HG03575 (cell line): Measurements from ENCODE around the gene SIRPB2.

Experiments
- ATAC-seq: cut with Tn5 transposase; IDR thresholded peaks from one replicate; pipeline ENCODE4 v1.9.1; 2021; ENCODE audit not compliant: unreplicated experiment, insufficient number of reproducible peaks, low FRiP score; ENCODE audit errors: extremely low read depth

Gene SIRPB2

DNA sequence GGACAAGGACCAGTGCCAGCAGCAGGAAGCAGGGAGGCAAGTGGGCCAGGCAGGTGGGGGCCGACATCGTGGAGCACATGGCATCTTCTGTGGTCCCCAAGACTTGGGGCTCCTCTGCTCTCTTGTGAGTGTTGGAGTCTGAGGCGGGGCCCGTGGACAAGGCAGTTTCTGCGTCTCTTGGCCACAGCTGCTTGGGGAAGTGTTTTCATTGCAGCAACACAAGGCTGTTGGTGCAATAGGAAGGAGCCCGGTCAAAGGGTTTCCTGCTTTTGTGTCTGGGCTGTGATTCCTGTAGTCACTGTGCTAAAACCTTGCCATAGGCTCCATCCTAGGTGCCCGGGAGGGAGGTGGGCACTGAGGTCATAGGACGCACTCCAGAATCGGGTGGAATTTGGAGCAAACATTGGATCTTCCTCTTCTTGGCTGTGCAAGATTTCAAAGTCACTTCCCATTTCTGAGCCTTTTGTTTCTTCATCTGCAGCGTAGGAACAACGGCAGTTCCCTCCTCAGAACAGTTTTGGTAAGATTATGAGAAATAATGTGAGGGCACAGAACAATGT, at the start of gene SIRPB2:
TSS of gene SIRPB2 (minus strand) at position 140 of the 560 bp plus-strand sequence. CDS start at position 79, 61 bp downstream.
- ATAC-seq: no peak

DNA sequence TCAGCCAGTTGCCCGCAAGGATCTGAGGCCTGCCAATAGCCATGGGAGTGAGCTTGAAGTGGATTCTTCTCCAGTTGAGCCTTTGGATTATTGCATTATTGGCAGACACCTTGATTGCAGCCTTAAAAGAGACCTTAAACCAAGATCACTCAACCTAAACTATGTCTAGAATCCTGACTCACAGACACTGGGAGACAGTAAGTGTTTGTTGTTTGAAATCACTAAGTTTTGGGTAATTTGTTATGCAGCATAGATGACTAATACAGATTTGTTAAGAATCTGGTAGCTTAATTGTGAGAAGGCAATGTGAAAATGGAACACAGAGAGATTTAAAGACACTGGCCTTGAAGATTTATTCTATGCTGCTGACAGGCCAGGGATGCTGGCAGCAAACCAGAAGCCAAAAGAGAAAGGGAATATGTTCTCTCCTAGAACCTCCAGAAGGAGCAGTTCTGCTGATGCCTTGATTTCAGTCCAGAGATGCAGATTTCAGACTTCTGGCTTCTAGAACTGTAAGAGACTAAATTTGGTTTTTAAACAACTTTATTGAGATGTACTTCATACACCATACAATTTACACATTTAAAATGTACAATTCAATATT, 48.7 kb upstream of the SIRPB2 start:
- ATAC-seq: no peak

DNA sequence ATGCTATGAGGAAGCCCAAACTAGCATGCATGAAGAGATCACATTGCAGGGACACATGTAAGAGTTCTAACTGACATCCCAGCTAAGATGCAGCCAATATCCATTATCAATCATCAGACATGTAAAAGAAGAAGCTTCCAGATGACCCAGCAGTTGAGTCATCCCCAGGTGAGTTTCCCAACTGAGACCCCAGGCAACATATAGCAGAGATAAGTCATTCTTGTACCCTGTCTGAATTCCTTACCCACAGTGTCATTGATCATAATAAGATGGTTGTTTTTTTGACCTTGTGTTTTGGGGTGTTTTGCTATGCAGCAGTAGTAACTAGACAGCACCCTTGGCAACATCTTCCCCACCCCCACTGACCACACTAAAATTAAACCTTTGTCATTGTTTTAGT, 47.4 kb upstream of the SIRPB2 start:
- no peak for ATAC-seq

- ATAC-seq: no peak
Observed at GRCh38 chr20:1537731-1538058, 46.5 kb upstream of the SIRPB2 start.

DNA sequence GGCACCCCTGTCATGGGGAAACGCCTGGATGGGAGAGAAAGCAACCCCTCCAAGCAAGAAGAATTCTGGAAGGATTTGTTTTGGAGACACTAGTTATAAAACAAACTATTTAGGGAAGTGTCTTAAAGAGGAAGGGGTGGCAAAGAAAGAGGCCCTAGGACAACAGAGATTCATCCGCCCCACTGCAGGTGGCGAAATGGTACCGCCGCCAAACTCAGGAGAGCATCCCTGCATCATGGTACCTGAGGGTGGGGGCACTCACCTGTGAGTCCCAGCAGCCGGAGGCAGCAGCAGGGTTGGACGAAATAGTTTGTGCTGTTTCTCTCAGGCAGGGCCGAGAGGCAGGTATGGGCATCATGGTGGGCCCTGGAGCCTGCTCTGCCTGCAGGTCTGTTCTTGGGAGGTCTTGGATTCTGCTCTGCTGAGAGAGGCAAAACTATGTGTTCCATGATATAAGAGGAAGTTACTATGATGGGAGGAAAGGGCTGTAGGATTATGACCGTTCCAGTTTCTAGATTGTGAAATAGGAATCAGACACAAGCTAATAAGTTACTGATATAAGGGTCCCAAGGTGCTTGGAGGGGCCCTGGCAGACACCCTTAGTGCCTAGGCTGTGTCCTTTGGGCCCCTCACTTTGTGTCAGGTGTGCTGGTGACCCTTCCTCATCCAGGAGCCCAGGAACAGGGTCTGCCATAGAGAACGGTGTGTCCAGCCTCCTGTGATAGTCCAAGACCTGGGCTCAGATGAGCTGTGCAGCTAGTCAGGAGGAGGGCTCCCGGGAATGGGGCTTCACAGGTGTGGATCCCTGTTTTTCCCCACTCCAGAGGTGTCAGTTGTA, 45.9 kb upstream of the SIRPB2 start:
- no peak for ATAC-seq

DNA sequence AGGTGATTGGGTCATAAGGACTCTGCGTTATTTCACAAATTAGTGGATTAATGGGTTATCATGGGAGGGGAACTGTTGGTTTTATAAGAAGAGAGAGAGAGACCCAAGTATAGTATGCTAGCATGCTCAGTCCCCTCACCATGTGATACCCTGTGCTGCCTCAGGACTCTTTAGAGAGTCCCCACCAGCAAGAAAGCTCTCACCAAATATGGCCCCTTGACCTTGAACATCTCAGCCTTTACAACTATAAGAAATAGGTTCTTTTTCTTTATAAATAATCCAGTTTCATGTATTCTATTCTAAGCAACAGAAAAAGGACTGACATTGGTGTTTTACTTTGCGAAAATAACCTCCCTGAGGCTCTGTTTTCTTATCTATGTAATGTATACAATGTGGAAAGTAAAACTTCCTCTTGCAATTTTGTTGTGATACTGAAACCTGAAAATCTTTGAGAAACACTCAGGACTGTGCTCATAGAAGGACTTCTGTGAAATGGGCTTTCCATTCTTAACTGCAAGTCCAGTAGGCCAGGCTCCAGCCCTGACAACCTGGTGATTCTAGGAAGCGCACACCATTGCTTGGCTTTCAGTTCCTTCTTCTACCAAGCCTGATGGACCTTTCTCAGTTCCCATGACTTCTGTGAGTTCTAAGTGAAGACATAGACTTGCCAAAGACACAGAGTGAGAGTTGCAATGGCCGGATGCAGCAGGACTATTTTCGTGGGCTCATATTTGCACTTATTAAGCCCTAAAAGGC, 44.4 kb upstream of the SIRPB2 start:
- ATAC-seq: peak; percentile 59

DNA sequence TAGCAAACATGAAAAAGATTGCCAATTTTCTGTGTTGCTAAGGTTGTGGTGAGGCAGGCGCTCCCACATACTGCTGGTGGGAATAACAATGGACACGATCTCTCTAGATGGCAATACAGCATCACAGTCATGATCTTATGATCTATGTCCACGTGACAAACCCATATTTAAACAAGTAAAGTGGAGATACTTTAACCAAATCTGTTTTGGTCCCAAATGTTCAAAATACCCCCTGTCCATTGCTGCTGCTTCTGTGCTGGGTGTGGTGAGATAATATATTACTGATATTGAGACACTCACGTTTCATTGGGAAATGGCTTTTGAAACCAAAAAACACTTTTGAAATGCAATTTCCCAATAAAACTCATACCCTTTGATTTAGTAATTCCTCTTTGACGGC, 43.3 kb upstream of the SIRPB2 start:
- no peak for ATAC-seq

DNA sequence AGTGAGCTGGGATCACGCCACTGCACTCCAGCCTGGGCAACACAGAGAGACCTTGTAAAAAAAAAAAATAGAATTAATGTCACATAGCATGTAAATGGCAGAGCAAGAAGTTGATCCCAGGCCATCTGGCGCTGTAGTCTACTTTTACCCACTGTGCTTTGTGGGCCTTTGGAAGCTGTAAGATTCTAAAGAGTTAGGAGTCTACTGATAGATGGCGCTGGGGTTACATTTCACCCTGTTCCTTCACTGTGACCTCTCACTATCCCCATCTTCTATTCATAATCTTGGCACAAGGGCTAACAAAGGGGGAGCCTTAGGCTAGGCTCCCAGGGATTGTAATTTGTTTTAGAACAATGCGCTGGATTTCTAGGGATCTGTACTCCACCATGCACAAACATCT, 41.8 kb upstream of the SIRPB2 start:
- no peak for ATAC-seq

GRCh38 chr20:1528811-1529210, 37.6 kb upstream of the SIRPB2 start:
- no peak for ATAC-seq

GRCh38 chr20:1527923-1528322, 36.7 kb upstream of the SIRPB2 start:
- no peak for ATAC-seq

DNA sequence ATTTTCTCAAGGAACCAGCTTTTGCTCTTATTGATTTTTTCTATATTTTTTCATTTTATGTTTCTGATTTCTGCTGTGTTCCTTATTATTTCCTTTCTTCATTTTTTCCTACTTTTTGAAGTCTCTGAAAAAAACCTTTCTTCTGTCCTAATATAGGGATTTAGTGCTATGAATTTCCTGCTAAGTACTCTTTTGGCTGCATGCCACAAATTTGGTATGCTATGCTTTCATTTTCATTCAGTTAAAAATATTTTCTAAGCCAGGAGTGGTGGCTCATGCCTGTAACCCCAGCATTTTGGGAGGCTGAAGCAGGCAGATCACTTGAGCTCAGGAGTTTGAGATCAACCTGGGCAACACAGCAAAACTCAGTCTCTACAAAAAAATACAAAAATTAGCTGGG, 35.7 kb upstream of the SIRPB2 start:
- no peak for ATAC-seq

DNA sequence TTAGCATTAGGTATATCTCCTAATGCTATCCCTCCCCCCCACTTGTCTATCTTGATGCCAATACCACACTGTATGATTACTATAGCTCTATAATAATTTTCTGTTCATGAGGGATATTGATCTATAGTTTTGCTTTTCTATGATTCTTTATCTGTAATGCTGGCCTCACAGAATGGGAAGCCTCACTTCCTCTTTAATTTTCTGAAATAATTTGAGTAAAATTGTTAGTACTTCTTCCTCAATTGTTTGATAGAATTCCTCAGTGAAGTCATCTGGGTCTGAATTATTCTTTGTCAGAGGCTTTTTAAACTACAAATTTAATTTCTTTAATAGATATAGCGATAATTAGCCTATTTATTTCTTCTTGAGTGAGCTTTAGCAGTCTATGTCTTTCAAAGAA, 35.1 kb upstream of the SIRPB2 start:
- ATAC-seq: no peak

GRCh38 chr20:1524004-1524403, 32.8 kb upstream of the SIRPB2 start:
- ATAC-seq: no peak

DNA sequence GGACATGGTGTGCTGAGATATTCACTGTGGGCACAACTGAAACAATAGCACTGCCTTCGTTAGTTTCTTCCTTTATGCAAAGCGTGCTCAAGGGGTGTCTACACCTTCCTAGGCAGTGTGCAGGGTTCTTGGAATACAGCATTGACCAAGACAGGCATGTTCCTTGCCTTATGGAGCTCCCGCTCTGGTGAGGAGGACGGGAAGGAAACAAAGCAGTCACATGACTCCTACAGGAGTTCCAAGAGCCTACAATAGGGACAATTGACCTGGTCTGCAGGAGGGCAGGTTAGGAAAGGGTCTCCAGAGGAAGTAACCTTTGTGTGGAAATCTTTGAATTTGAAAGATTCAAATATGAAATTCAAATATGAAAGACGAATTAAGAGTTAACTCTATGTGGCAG, 25.8 kb upstream of the SIRPB2 start:
- ATAC-seq: no peak

DNA sequence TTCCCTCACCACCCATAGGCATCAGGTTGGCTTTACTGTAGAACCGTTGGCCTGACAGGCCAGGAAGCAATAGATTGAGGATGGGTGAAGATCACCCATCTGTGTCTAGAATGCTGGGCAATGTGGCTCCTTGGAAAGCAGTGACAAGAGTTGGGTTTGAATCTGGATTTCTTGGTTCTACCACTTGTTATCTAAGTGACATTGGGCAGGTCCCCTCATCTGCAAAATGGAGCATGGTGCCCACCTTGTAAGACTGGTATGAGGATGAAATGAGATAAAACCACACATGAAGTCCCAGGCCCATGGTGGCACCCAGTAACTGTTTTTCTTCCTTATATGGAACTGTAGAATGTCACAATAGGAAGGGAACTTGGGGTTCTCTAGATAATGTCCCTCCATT, 22.6 kb upstream of the SIRPB2 start:
- no peak for ATAC-seq

GRCh38 chr20:1509237-1509636, 18.0 kb upstream of the SIRPB2 start:
- no peak for ATAC-seq

DNA sequence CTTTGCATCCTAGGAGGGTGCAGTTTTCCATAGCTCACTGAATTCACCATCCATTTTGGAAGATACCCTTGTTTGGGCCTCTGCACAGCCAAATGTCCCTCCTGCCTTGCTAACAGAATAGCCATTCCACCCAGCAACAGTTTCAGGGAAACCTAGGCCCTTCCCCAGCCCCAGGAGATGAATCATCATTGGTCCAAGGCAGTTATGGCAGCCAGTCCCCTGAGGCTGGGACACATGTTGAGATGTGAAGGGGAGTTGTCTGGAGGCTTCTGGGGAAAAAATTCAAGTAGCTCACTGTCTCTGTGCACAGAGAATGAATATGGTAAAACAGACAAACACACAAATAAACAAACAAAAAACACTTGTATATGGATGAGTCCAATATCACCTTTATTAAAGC, 17.4 kb upstream of the SIRPB2 start:
- no peak for ATAC-seq

GRCh38 chr20:1507276-1507675, 16.1 kb upstream of the SIRPB2 start:
- ATAC-seq: no peak

- ATAC-seq: no peak
Observed at GRCh38 chr20:1505871-1506270, 14.7 kb upstream of the SIRPB2 start.

DNA sequence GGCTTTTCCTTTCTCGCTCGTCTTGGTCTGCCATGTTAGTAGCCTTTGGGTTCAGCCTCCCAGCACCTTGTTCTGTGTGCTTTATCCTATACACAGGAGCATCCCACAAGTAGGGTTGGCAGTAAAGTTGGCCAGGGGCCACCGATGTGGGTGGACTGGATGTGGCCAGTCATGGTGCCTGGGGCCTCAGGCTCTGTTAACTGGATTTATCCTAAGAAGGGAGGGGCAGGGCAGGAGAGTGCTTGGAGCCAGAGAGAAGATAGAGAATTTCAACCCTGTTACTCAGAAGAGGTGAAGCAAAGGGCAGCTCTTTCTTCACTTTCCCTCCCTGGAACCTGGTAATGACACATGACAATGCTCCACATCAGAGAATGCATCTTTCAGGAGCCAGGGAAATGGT, 14.1 kb upstream of the SIRPB2 start:
- no peak for ATAC-seq
